HFFc6 (cell line): ENCODE results near the gene USP47. TPM values are rescaled to one million over a fixed set of nuclear protein-coding genes. Genes with fewer than 3 reads are reported as not detected.
A peak's percentile ranks its signal among the peaks of the same experiment; 100 is the strongest.

Experiments
- DNase-seq: peaks from one replicate; pipeline ENCODE4 v3.0.0-alpha.2; 2018
- H3K27ac Mint-ChIP-seq: 2 replicates; pipeline ENCODE4 v1.8.0; 2020; ENCODE audit warnings: mild to moderate bottlenecking, mixed read lengths
- H3K27me3 Mint-ChIP-seq: 2 replicates; pipeline ENCODE4 v1.8.0; 2021; ENCODE audit warnings: mild to moderate bottlenecking, moderate library complexity, mixed read lengths; ENCODE audit not compliant: insufficient read depth
- H3K36me3 Mint-ChIP-seq: 2 replicates; pipeline ENCODE4 v1.8.0; 2021; ENCODE audit warnings: low read depth, mixed read lengths
- H3K4me1 Mint-ChIP-seq: 2 replicates; pipeline ENCODE4 v1.8.0; 2020; ENCODE audit warnings: low read depth, mixed read lengths
- H3K4me3 Mint-ChIP-seq: 2 replicates; pipeline ENCODE4 v1.8.0; 2020; ENCODE audit warnings: mild to moderate bottlenecking, moderate library complexity, mixed read lengths
- H3K9me3 Mint-ChIP-seq: 2 replicates; pipeline ENCODE4 v1.8.0; 2020; ENCODE audit warnings: mild to moderate bottlenecking, mixed read lengths
- total RNA-seq, 6 experiments: library from RNA; stranded (reverse); fragmentation: NEBNext Ultra II Directional; extraction: Animal tissue kit (Norgen Biotek cat#: 25700); gene quantifications; 2 replicates in 1 of 6; 3 replicates in 5 of 6; pipeline ENCODE4 v1.2.3, GENCODE V29; 2021
- TF ChIP-seq, protein P1 (sequence below): fragments of 200-600 bp; sonication (generic); IDR thresholded peaks from 2 replicates; pipeline ENCODE4 v1.5.0; 2021; ENCODE audit warnings: antibody characterized with exemption, mild to moderate bottlenecking

USP47 gene
- total RNA-seq, 6 experiments from 2014 or later = 33.6 to 38.7 (median 35.1) TPM

GRCh38 chr11:12003815-12004214 is 162.0 kb downstream of the USP47 start:
- Mint-ChIP-seq H3K4me1 (peaks cover 70% of the 10 kb centered on the region), H3K36me3 (peaks cover 58% of the 10 kb centered on the region), H3K27me3 (no peaks in the 10 kb centered on the region; the same call in 1 of the 2 replicates), H3K9me3 (no peaks in the 10 kb centered on the region), H3K4me3 (no peak overlapping the region), H3K27ac (no peak overlapping the region)
- TF ChIP-seq, protein P1, sequence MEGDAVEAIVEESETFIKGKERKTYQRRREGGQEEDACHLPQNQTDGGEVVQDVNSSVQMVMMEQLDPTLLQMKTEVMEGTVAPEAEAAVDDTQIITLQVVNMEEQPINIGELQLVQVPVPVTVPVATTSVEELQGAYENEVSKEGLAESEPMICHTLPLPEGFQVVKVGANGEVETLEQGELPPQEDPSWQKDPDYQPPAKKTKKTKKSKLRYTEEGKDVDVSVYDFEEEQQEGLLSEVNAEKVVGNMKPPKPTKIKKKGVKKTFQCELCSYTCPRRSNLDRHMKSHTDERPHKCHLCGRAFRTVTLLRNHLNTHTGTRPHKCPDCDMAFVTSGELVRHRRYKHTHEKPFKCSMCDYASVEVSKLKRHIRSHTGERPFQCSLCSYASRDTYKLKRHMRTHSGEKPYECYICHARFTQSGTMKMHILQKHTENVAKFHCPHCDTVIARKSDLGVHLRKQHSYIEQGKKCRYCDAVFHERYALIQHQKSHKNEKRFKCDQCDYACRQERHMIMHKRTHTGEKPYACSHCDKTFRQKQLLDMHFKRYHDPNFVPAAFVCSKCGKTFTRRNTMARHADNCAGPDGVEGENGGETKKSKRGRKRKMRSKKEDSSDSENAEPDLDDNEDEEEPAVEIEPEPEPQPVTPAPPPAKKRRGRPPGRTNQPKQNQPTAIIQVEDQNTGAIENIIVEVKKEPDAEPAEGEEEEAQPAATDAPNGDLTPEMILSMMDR = no peak
- no peak for DNase-seq

DNA sequence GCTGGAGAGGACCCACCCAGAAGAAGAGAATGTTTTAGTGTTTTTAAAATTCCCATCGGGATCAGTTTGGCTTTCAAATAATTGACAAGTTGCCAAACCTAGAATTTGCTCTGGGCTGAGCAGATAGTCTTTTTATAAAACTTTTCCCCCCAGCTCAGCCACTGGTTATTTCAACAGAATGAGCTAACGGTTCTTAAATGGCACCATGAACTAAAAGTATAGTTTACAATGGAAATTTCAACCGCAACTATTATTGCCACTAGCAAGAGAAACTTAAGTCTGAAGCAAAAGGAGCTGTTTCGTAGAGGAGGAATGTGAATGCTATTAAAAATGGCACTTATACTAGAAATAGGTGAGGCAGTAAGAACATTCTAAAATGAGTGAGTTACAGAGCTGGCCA is 163.3 kb downstream of the USP47 start:
- no peak for DNase-seq
- Mint-ChIP-seq H3K27me3 (no peaks in the 10 kb centered on the region; the same call in 1 of the 2 replicates), H3K4me1 (peaks cover 64% of the 10 kb centered on the region), H3K36me3 (peaks cover 51% of the 10 kb centered on the region), H3K9me3 (no peaks in the 10 kb centered on the region), H3K4me3 (peak overlapping the region; percentile 71), H3K27ac (peak overlapping the region; percentile 68)
- TF ChIP-seq, protein P1 = no peak

DNA sequence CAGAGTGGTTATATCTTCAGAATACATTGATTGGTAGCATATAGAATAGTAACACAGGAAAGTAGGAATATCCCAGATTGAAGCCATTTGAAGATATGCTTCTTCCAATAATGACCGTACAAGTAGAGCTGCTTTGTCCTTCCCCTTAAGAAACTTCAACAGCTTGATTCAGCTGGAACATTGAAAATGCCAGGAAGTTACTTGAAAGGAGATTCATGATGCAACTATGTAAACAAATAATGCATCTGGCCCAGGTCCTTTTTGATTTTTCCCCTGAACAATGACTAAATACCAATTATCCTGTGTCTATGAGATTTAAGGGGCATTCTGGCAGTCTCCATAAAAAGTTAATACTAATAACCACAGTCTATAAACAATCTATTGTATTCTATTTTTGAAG is 163.7 kb downstream of the USP47 start:
- peak; percentile 63 for DNase-seq
- no peaks in the 10 kb centered on the region for H3K9me3 Mint-ChIP-seq
- H3K4me1 Mint-ChIP-seq = peaks cover 67% of the 10 kb centered on the region
- H3K4me3 Mint-ChIP-seq = peak overlapping the region; percentile 71
- H3K27ac Mint-ChIP-seq = peak overlapping the region; percentile 68
- no peaks in the 10 kb centered on the region; the same call in 1 of the 2 replicates for H3K27me3 Mint-ChIP-seq
- TF ChIP-seq, protein P1 = no peak
- peaks cover 51% of the 10 kb centered on the region for H3K36me3 Mint-ChIP-seq

GRCh38 chr11:12006552-12007229 is 164.9 kb downstream of the USP47 start:
- Mint-ChIP-seq H3K4me1 (peaks cover 68% of the 10 kb centered on the region), H3K4me3 (peak overlapping the region; percentile 89), H3K27ac (peak overlapping the region; percentile 82)

DNA sequence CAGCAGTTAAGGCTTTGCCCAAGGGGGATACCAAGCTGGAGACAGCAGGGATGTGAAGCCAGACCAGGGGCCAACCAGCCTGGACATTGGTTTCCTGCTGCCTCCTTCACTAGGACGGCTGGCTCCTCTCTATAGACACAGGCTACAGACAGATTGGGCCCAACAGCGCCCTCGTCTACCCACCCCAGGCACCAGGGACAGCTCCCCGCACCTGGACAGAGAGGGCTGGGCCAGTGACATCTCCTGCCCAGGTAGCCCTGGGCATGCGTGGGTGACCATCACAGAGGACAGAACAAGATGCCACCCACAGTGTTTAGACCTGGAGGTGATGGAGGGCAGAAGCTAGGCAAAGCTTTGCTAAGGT is 165.4 kb downstream of the USP47 start:
- Mint-ChIP-seq H3K4me1 (peaks cover 65% of the 10 kb centered on the region), H3K27me3 (no peaks in the 10 kb centered on the region; the same call in 1 of the 2 replicates), H3K27ac (peak overlapping the region; percentile 82), H3K9me3 (no peaks in the 10 kb centered on the region), H3K36me3 (peaks cover 43% of the 10 kb centered on the region), H3K4me3 (peak overlapping the region; percentile 89)
- DNase-seq = no peak
- TF ChIP-seq, protein P1 = no peak

More at GRCh38 chr11:12006552-12007229, 164.9 kb downstream of the USP47 start:
- TF ChIP-seq, protein P1 = no peak
- Mint-ChIP-seq H3K36me3 (peaks cover 47% of the 10 kb centered on the region), H3K27me3 (no peaks in the 10 kb centered on the region; the same call in 1 of the 2 replicates), H3K9me3 (no peaks in the 10 kb centered on the region)
- DNase-seq = no peak
